ENCODE measurements around the gene WRNIP1.
"Not testable (repeated sequence)": the region's sequence is repeated elsewhere in the genome, so short reads cannot be mapped to it uniquely, and the experiment has no call there.

WRNIP1 gene

GRCh38 chr6:2760882-2761842 is 4.0 kb upstream of the WRNIP1 start:
- Mint-ChIP-seq H3K27ac (no peak overlapping the region), H3K36me3 (no peaks in the 10 kb centered on the region), H3K4me1 (peaks cover 20% of the 10 kb centered on the region), H3K9me3 (no peaks in the 10 kb centered on the region), H3K27me3 (no peaks in the 10 kb centered on the region), H3K4me3 (peak overlapping the region; percentile 49)
- CTCF ChIA-PET: interaction anchor here (0.7 to 3.8 kb wide), 6 partner anchors 10 to 95 kb away, joined by 3 to 27 read pairs (median 4); partner anchors contain the start of genes MYLK4 and SERPINB1
- DNase-seq: no peak

- peak; percentile 34 for DNase-seq
- peaks cover 29% of the 10 kb centered on the region for H3K4me1 Mint-ChIP-seq
- CTCF ChIA-PET: interaction anchor here (0.7 to 3.8 kb wide), 3 partner anchors 11 to 26 kb away, joined by 3 to 27 read pairs (median 13); partner anchors contain the start of gene MYLK4
- not testable (repeated sequence) for H3K36me3 Mint-ChIP-seq, H3K4me3 Mint-ChIP-seq, H3K27ac Mint-ChIP-seq, H3K27me3 Mint-ChIP-seq, H3K9me3 Mint-ChIP-seq
Measured at GRCh38 chr6:2762868-2763267, 2.3 kb upstream of the WRNIP1 start.

GRCh38 chr6:2763345-2763841 is 1.8 kb upstream of the WRNIP1 start:
- H3K9me3 Mint-ChIP-seq: no peaks in the 10 kb centered on the region
- H3K27me3 Mint-ChIP-seq: no peaks in the 10 kb centered on the region
- H3K36me3 Mint-ChIP-seq: peaks cover 5% of the 10 kb centered on the region
- H3K4me1 Mint-ChIP-seq: peaks cover 34% of the 10 kb centered on the region
- H3K27ac Mint-ChIP-seq: no peak overlapping the region
- DNase-seq: no peak
- no peak overlapping the region for H3K4me3 Mint-ChIP-seq
- CTCF ChIA-PET: interaction anchor here (0.9 to 3.8 kb wide), 3 partner anchors 13 to 31 kb away, joined by 3 to 27 read pairs (median 13); partner anchors contain the start of gene MYLK4

GRCh38 chr6:2763876-2764540 is 1.2 kb upstream of the WRNIP1 start:
- no peak for DNase-seq
- Mint-ChIP-seq H3K27ac (peak overlapping the region; percentile 98), H3K36me3 (peaks cover 10% of the 10 kb centered on the region), H3K9me3 (no peaks in the 10 kb centered on the region), H3K4me3 (peak overlapping the region; percentile 80), H3K27me3 (no peaks in the 10 kb centered on the region), H3K4me1 (peaks cover 39% of the 10 kb centered on the region)
- CTCF ChIA-PET: interaction anchor here (0.9 to 2.1 kb wide), 2 partner anchors 14 to 31 kb away, joined by 3 to 13 read pairs; partner anchors contain the start of gene MYLK4

- Mint-ChIP-seq H3K4me3 (peak overlapping the region; percentile 80), H3K27me3 (no peaks in the 10 kb centered on the region), H3K4me1 (peaks cover 43% of the 10 kb centered on the region), H3K27ac (peak overlapping the region; percentile 98), H3K9me3 (no peaks in the 10 kb centered on the region), H3K36me3 (peaks cover 11% of the 10 kb centered on the region)
- peak; percentile 73 for DNase-seq
- CTCF ChIA-PET: interaction anchor here (1.0 to 4.7 kb wide), 3 partner anchors 15 to 75 kb away, joined by 3 to 20 read pairs (median 13); partner anchors contain the start of gene MYLK4
Measured at GRCh38 chr6:2764610-2765165, 505 bp upstream of the WRNIP1 start.

- peaks cover 47% of the 10 kb centered on the region for H3K4me1 Mint-ChIP-seq
- DNase-seq: peak; percentile 64
- H3K9me3 Mint-ChIP-seq: no peaks in the 10 kb centered on the region
- peak overlapping the region; percentile 93 for H3K27ac Mint-ChIP-seq
- CTCF ChIA-PET: interaction anchor here (0.8 to 4.7 kb wide), 8 partner anchors 12 to 224 kb away, joined by 3 to 20 read pairs (median 4); no protein-coding TSS in a partner anchor
- H3K4me3 Mint-ChIP-seq: peak overlapping the region; percentile 80
- peaks cover 21% of the 10 kb centered on the region for H3K36me3 Mint-ChIP-seq
- no peaks in the 10 kb centered on the region for H3K27me3 Mint-ChIP-seq
Measured at GRCh38 chr6:2765896-2766766, 938 bp downstream of the WRNIP1 start.

- DNase-seq: no peak
- peaks cover 29% of the 10 kb centered on the region for H3K36me3 Mint-ChIP-seq
- H3K27ac Mint-ChIP-seq: peak overlapping the region; percentile 93
- H3K4me3 Mint-ChIP-seq: peak overlapping the region; percentile 80
- CTCF ChIA-PET: interaction anchor here (0.8 to 4.7 kb wide), 7 partner anchors 9 to 174 kb away, joined by 3 to 20 read pairs (median 4); no protein-coding TSS in a partner anchor
- H3K9me3 Mint-ChIP-seq: no peaks in the 10 kb centered on the region
- H3K4me1 Mint-ChIP-seq: peaks cover 46% of the 10 kb centered on the region
- no peaks in the 10 kb centered on the region for H3K27me3 Mint-ChIP-seq
Measured at GRCh38 chr6:2766767-2767656, 1.8 kb downstream of the WRNIP1 start.

GRCh38 chr6:2767657-2768524 is 2.7 kb downstream of the WRNIP1 start:
- Mint-ChIP-seq H3K27ac (no peak overlapping the region), H3K9me3 (no peaks in the 10 kb centered on the region), H3K4me3 (peak overlapping the region; percentile 80), H3K36me3 (peaks cover 36% of the 10 kb centered on the region), H3K27me3 (no peaks in the 10 kb centered on the region), H3K4me1 (peaks cover 48% of the 10 kb centered on the region)
- CTCF ChIA-PET: interaction anchor here (0.8 to 4.7 kb wide), 9 partner anchors 10 to 173 kb away, joined by 3 to 20 read pairs (median 4); partner anchors contain the start of gene MYLK4
- DNase-seq: no peak

GRCh38 chr6:2768696-2769095 is 3.5 kb downstream of the WRNIP1 start:
- DNase-seq: no peak
- Mint-ChIP-seq H3K4me1 (peaks cover 48% of the 10 kb centered on the region), H3K27ac (no peak overlapping the region), H3K4me3 (peak overlapping the region; percentile 80), H3K9me3 (no peaks in the 10 kb centered on the region), H3K27me3 (no peaks in the 10 kb centered on the region), H3K36me3 (peaks cover 44% of the 10 kb centered on the region)
- CTCF ChIA-PET: interaction anchor here (0.8 to 4.7 kb wide), 5 partner anchors 12 to 163 kb away, joined by 3 to 20 read pairs (median 5); partner anchors contain the start of gene MYLK4

- CTCF ChIA-PET: interaction anchor here (0.6 to 1.1 kb wide), 3 partner anchors 13 to 269 kb away, joined by 3 to 4 read pairs (median 4); partner anchors contain the start of gene SERPINB1
- DNase-seq: no peak
- Mint-ChIP-seq H3K9me3 (no peaks in the 10 kb centered on the region), H3K4me3 (no peak overlapping the region), H3K27ac (no peak overlapping the region), H3K4me1 (peaks cover 43% of the 10 kb centered on the region), H3K27me3 (no peaks in the 10 kb centered on the region), H3K36me3 (peaks cover 54% of the 10 kb centered on the region)
Measured at GRCh38 chr6:2770171-2770570, 5.0 kb downstream of the WRNIP1 start.

- Mint-ChIP-seq H3K4me1 (peaks cover 46% of the 10 kb centered on the region), H3K36me3 (peaks cover 58% of the 10 kb centered on the region), H3K9me3 (no peaks in the 10 kb centered on the region), H3K27ac (no peak overlapping the region), H3K4me3 (no peak overlapping the region), H3K27me3 (no peaks in the 10 kb centered on the region)
- CTCF ChIA-PET: interaction anchor here (0.6 kb wide), 1 partner anchor 13 kb away, joined by 4 read pairs; no protein-coding TSS in a partner anchor
- DNase-seq: no peak
Measured at GRCh38 chr6:2771079-2771478, 5.9 kb downstream of the WRNIP1 start.

Measured in activated naive CD4-positive, alpha-beta T cell treated with anti-CD3 and anti-CD28 coated beads, Interleukin-2, amount 10 ng/mL, durations not matched to agents 7 days and 5 days (primary cell).